HG03571 (cell line): ENCODE measurements around the gene FRMD3.

Experiments
- ATAC-seq: cut with Tn5 transposase; IDR thresholded peaks from one replicate; pipeline ENCODE4 v1.9.1; 2021; ENCODE audit not compliant: unreplicated experiment

The FRMD3 gene

DNA sequence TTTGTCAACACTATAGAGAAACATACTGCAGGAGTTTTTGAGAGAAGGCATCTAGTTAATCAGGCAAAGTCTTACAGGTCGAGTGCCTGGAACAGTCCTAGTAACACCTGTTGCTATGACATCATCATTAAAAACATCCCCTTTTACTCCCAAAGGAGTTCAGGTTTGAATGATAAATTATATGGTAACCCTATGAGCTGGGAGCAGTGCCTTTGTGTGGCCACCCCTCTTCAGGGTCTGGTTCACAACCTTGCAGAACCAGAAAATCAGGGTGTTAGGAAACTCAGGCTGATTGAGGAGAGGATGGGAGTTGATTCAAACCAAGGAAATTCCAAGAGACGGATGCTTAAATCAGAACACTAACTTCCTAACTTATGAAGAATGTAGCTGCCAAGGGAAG is 296.1 kb downstream of the FRMD3 start:
- ATAC-seq = no peak

DNA sequence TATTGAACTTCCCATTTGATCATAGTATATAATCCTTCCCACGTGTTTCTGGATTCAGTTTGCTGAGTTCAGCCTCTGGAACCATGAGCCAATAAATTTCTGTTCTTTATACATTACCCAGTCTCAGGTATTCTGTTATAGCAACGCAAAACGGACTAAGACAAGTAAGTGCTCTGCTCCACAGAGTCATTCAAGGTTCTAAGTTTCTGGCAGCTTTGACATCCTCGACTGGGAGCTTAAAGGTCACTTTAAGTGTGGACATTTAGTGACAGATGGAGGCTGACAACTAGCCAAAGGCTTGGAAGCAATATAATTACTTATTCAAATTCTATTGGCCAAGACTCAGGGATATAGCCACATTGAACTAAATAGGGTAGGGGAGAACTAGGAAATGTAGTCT is 297.5 kb downstream of the FRMD3 start:
- ATAC-seq = no peak

DNA sequence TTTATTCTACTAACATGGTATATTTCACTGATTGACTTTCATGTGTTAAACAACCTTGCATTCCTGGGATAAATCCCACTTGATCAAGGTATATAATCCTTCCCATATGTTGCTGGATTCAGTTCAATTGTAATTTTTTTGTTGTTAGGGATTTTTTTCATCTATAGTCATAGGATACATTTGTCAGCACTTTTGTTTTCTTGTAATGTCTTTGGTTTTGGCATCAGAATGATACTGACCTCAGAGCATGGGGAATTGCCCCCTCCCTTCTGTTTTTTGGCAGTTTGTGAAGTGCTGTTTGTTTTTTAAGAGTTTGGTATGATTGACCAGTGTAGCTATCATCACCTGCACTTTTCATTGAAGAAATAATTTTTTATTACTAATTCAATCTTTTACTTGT is 298.5 kb downstream of the FRMD3 start:
- no peak for ATAC-seq

DNA sequence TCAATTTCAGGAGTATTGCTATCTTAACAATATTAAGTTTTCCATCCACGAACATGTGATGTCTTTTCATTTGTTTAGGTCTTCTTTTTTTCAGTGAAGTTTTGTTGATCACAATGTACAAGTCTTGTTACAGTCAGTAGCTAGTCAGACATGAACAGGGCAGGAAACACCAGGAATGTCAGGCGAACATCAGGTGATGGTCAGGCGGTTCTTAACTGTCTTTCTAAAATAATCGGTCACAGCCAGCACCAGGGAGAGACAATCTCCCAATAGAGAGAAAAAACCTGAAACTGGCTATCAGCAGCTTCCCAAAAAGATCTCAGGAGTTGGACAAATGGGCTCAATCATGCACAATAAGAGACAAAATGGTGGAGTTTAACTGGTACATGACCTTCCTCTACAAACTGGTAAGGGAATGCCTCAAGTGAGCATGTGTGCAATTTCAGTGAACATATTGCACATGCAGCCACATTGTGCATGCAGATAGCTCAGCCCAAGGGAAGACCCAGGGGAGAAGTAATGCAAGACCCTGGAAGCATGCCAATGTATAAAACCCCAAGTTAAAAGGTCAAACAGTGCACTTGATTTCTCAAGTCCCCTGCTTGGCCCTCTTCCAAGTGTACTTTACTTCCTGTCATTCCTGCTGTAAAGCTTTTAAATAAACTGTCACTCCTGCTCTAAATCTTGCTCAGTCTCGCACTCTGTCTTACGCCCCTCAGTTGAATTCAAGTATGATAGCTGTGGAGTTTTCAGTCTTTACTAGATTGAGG is 299.1 kb downstream of the FRMD3 start:
- ATAC-seq = no peak

DNA sequence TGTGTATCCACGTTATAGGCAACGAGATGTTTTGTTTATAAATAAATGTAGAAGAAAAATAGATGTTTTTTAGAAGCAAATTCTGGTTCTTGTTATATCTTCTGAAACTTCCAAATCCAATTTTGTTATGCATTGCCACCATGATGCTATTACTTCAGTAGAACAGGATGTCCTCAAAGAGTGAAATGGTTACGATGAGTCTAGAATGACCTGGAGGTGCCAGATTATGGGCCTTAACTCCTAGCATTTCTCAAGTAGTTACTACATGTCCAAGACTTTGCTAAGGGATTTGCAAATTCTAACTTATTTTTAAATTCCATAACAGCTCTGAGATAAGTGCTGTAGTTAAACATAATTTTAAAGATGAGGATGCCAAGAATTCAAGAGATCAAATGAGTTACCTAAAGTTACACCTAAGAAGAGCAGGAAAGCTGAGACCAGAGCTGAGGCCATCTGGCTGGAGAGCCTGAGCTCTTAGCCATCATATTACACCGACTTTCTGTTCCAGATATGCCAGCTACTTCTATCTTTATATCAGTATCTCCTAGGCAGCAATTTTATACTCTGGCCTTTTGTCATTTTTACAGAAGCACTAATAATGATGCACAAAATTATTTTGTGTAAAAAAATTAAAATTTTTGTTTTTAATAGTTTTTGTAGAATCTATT is 302.0 kb downstream of the FRMD3 start:
- ATAC-seq = no peak

DNA sequence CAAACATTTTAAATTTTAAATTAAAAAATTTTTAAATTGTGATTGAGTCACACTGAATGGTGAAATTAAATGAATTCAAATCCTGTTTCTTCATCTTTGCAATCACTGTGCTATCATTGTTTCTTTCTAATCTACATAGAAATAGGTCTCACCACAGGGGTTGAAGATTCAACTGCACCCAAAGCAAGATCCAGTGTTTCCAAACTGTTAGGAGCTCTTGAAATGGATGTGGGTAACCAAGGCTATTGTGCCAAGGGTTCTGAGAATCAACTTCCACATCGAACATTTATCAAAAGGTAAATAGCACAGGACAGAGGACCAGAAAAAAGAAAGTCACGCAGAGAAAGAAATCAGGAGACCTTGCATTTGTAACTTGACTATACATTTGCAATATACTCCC is 302.7 kb downstream of the FRMD3 start:
- no peak for ATAC-seq

DNA sequence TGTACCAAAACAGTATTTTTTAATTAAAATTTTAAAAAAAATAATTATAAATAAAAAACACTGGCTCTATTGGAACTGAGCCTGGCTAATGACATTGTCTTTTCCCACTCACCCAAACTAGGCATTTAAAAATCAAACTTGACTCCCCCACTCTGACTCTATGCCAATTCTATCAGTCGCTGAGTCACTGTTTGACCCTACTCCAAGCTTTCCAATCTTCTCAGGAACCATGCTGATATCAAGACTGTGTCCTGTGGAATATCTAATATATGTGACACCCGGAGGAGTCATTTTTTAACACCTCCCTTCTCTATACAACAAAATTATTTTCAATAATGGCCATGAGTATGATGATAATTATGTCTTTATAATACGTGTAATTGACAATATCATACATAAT is 303.7 kb downstream of the FRMD3 start:
- no peak for ATAC-seq

DNA sequence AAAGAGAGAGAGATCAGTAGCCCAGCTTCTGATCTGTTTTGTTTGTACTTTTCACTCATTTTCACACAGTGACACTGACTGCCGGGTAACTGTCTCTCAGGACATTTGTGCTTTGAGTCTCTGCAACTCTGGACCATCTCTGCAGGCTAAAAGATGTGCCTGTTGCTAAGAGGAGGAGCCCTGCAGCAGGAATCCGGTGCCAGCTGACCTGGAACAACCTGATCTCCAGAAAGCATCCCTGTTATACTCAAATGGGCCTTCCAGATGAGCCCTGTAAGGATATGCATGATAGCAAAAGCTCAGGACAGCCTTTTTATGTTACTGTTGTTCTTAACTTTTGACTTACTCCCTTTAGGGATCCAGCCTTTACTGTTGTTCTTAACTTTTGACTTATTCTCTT is 304.6 kb downstream of the FRMD3 start:
- no peak for ATAC-seq

DNA sequence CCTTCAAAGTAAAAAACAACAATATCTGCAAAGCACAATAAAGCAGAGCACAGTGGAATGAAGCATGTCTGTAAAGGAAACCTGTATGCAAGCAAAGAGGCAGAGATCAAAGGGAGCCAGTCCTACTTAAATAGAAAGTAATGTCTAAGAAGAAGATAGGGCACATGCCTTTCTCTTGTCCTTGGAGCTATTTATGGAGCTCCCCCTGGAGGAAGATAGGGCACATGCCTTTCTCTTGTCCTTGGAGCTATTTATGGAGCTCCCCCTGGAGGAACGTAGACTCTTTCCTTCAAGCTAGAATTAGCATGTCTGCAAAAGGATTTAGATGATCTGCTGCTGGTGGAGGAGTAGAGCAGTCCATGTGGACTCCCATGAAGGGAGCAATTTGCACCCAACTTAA is 307.2 kb downstream of the FRMD3 start:
- no peak for ATAC-seq

DNA sequence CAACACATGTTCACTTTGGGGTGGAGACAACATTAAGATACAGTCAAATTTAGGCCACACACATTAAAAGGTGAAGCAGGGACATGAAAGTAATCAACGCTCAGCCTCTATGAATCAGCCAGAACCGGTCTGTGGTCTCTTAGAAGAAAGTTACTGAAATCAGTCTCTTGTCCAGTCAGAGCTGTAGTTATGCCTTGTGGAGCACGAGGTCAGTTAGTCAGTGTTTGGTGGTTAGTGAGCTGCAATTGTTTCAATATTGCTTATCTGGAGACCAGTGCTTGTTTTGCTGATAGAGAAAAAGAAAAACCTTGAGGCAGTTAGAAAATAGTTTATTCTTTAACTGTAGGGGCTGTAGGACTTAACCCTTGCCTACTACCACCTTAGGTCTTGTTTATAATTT is 317.5 kb downstream of the FRMD3 start:
- peak; percentile 94 for ATAC-seq

DNA sequence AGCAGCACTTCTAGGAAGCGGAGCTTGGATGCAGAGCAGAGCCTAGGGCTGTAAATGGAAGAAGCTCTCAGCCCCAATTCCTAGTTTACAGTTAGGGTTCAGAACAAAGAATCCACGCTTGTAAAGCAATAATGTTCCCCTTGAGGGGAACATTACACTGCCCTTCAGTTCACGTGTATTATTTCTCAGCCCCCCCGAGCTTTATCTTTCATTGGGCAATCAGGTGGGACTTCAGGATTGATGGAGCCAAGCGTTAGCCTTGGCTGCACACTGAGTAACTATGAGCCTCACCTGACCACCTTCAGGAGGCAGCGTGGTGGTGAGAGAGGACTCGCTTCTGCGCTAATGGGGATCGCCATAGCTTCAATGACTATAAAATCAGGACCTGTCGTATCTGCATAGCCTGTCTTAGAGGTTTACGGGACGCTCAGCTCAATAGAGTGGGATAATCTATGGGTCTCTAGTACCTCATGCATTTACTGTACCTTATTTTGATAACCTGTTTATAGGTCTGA is 318.2 kb downstream of the FRMD3 start:
- no peak for ATAC-seq

DNA sequence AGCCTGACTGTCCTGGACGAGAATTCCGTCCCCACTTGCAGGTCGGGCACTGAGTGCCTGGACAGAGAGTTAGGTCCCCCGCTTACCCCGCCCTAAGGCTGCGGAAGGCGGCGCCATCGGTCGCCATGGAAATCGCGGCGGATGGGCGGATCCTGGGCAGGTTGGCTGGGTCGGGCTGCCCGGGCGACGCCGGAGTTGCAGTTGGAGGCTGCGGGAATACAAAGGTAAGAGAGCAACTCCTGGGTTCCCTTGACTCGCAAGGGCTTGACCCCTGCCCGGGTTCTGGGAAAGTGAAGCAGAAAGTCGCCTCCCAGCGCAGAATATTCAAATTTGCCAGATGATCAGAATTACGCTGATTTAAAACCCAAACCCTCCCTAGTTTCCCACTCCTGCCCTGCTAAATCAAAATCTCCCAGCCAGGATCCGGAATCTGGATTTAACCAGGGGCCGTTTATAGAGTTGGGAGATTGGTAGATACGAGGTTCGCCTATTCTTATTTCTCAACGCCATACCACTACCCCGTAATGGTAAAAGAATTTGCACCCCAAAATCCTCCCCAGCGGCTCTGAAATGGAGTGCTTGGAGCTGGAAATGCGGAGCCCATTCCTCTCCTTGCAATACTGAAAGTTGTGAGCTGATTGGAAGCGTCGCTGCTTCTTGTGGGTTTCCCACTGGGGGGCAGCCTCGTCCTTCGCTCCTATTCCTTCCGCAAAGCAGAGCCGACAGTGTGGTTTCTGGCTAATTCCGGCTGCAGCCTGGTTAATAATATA is 318.9 kb downstream of the FRMD3 start:
- ATAC-seq = no peak

DNA sequence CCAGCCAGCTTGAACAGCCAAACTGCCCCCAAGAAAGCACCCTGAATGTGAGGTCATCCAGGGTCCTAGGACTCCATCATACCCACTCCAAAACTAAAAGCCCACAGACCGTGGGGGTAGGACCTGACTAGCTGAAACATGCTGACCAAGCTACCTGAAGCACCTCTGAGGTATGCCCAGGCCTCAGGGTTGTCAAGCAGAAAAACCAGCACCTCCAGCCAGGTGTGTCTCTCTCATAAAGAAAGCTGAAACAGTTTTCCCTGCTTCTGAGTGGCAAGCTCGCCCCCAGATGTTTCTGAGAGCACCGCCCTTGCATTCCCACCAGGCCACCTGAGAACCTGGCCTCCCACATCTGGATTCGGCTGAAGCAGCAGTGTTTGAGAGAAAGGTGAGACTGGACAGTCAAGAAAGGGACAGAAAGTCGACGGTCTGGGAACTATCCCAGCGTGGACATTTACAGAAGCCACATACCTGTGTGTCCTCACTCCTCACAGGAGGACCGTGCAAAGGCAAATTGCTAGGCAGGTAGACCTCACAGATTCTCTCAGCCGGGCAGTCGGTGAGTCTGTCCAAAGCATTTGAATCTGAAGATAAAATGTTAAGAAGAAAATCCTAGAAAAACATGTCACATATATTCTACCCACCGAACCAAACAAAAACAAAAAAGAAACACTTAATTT is 319.6 kb downstream of the FRMD3 start:
- ATAC-seq = no peak

DNA sequence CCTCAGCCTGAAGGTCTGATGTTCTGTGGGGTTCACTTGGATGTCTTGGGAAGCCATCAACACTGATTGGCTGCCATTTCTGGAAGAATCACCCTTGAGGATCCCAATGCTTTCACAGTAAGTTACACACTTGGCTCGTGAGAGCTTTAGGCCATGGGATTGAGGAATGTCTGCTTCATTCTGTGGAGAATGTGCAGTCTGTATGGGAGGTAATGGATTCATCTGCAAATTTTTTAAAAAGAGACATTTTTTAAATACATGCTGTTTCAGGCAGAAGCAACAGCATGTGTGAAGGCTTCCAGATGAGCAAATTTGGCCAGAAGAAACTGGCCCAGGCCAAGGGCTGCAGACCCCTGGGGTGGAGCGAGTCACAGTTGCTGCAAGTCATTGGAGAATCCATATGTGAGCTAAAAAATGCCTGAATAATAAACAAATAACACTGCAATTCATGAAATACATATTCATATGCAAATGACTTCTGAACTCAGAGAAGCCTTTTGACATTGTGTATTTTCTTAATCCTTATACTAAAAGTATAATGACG is 328.9 kb downstream of the FRMD3 start:
- no peak for ATAC-seq

DNA sequence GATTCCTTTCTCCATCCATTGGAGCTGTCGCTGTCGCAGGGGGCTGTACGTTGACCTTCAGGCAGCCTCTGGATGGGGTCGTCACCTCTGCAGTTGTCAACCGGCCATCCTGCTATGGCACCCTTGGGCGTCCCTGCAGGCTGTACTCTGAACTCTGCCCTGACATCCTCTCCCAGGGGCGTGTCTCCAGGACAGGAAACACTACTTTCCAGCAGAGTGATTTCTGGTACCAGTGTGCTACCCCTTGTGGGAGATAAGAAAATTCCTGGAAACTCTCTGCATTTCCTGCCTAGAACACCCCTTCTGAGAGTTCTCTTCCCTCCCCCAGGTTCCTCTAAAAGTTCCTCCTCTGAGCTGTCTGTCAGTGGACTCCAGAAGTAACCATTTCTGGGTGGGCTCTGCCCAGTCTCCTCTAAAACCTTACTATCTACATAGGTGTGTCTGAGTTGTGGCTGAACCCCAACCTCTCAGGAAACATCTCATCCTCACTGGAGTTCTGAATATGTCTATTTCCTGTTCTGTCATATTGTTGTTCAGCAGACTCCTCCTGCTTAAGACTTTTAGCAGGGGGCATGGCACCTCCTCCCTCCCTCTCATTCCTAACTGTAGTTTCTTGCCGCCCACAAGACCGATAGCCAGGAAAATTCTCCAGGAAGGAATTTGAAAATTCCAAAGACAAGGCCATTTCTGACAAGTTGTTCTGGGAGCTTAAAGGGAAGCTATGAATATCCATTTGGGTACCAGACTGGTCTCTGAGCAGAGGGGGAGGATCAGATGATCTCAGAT is 329.9 kb downstream of the FRMD3 start:
- ATAC-seq = no peak

DNA sequence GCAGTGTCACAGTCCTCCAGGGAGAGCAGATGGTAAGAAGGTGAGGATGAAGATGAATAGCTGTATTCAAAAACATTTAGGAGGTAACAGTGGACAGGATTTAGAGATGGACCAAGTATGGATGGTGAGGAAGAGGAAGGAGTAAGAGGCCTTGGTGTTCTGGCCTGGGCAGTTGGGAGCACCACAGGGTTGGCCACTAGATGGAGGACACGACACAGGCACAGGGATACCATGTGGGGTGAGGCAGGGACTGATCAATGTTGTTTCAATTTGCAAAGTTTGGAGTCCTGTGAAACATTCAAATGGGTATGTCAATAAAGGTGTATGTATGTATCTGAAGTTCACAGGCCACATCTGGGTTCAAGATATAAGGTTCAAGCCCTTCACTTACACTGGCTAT is 334.2 kb downstream of the FRMD3 start:
- no peak for ATAC-seq

DNA sequence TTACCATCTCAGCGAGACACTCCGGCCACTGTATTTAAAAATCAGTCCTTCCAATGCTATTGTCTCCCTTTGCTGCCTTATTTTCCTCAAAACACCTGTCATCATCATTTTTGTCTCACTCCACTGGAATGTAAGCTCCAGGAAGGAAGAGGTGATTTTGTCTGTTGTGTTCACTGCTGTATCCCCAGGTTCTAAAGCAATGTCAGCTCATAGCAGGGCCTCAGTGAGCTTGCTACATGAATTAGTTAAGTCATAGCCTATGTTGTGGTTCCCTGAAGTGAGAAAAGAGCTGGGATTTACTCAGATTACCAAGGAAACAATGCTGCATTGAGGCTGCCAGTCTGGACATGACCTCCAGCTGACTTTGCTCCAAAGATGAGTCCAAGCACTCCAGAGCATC is 337.7 kb downstream of the FRMD3 start:
- no peak for ATAC-seq

DNA sequence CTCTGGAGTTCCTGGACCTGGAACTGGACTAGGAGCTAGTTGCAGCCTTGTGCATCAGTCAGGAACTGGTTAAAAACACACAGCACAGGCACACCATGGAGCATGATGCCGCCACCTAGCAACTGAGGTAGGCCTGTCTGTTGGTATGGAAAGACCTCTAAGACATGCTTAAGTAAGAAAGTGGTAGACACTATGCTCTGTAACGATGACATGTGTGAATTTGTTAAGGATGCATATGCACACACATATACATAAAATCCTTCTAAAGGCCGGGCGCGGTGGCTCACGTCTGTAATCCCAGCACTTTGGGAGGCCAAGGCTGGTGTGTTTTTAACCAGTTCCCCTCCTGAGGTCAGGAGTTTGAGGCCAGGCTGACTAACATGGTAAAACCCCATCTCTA is 338.4 kb downstream of the FRMD3 start:
- no peak for ATAC-seq

DNA sequence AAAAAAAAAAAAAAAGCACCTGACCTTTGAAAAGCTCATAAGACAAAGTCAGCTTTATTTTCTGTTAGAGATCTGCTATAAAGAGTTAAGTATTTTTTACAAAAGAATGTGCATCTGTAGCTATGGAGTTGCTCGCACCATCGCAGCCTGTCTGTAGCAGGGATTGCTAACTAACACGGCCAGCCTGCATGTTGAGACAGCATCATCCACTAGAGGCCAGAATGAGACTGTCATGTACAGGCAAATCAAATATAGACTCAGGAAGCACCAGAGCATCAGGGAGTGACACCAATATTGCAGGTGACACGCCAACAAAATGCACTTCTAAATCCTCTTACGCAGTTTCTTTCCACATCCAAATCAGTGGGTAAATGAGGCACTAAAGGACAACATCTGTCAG is 339.0 kb downstream of the FRMD3 start:
- no peak for ATAC-seq

DNA sequence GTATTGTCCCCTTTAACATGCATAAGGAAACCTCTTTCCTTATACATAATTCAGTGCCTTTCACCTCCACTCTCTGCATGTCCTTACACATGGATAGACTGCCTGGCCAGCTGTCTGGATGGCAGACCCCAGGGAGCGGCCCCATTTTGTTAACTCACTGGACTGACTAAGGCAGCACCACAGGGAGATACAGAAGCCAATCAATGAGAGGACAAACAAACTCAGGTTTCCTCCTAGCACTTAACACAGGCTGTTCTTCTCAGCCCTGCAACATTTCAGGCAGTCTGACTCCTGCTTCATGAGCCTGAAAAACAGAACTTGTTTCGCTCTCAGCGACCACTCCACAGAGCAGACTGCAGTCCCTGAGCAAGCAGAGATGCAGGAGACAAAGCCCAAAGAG is 339.8 kb downstream of the FRMD3 start:
- no peak for ATAC-seq
